Uterine smooth muscle cell (primary cell): ENCODE data around the gene ODAM. TPM values are rescaled to one million over a fixed set of nuclear protein-coding genes. Genes with fewer than 3 reads are reported as not detected.

Experiments
- total RNA-seq: library from RNA; depleted of rRNA; stranded (reverse); fragments of >200 nt; gene quantifications from 2 replicates; pipeline ENCODE4 v1.2.3, GENCODE V29; 2014

The ODAM gene
- not detected in 2 replicates for total RNA-seq

GRCh38 chr4:70195425-70195824 is at the start of gene ODAM:
ODAM (plus strand) TSS chr4:70195725; CDS start chr4:70196544, 819 bp downstream.

GRCh38 chr4:70153937-70154336 is 41.6 kb upstream of the ODAM start, which contains the start of gene PRR27:
PRR27 (plus strand) TSS chr4:70154237; CDS start chr4:70154376, 139 bp downstream.

GRCh38 chr4:70225824-70226223 is 30.3 kb downstream of the ODAM start, which contains the start of gene FDCSP:
FDCSP (plus strand) TSS chr4:70226124; CDS start chr4:70231195, 5,071 bp downstream.

GRCh38 chr4:70242297-70242696 is 46.8 kb downstream of the ODAM start, which contains the start of gene CSN3:
CSN3 (plus strand) TSS chr4:70242597; CDS start chr4:70244820, 2,223 bp downstream.

Other genes with a start within 250 kb of the ODAM start
- gene CSN2, start 230.0 kb upstream of the ODAM start, total RNA-seq = not detected in 2 replicates
- not detected in 2 replicates for gene STATH, start 199.8 kb upstream of the ODAM start, total RNA-seq
- not detected in 2 replicates for gene HTN3, start 167.3 kb upstream of the ODAM start, total RNA-seq
- gene HTN1, start 145.3 kb upstream of the ODAM start, total RNA-seq = not detected in 2 replicates
- gene PRR27, start 41.5 kb upstream of the ODAM start, total RNA-seq = not detected in 2 replicates
- not detected in 2 replicates for gene FDCSP, start 30.4 kb downstream of the ODAM start, total RNA-seq
- not detected in 2 replicates for gene CSN3, start 46.9 kb downstream of the ODAM start, total RNA-seq
- gene CABS1, start 139.3 kb downstream of the ODAM start, total RNA-seq = not detected in 2 replicates
- not detected in 2 replicates for gene SMR3A, start 165.0 kb downstream of the ODAM start, total RNA-seq
- gene SMR3B, start 187.4 kb downstream of the ODAM start, total RNA-seq = not detected in 2 replicates
- gene OPRPN, start 202.2 kb downstream of the ODAM start, total RNA-seq = not detected in 2 replicates